ENCODE measurements around the gene CDC34.

CDC34 gene, protein sequence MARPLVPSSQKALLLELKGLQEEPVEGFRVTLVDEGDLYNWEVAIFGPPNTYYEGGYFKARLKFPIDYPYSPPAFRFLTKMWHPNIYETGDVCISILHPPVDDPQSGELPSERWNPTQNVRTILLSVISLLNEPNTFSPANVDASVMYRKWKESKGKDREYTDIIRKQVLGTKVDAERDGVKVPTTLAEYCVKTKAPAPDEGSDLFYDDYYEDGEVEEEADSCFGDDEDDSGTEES

DNA sequence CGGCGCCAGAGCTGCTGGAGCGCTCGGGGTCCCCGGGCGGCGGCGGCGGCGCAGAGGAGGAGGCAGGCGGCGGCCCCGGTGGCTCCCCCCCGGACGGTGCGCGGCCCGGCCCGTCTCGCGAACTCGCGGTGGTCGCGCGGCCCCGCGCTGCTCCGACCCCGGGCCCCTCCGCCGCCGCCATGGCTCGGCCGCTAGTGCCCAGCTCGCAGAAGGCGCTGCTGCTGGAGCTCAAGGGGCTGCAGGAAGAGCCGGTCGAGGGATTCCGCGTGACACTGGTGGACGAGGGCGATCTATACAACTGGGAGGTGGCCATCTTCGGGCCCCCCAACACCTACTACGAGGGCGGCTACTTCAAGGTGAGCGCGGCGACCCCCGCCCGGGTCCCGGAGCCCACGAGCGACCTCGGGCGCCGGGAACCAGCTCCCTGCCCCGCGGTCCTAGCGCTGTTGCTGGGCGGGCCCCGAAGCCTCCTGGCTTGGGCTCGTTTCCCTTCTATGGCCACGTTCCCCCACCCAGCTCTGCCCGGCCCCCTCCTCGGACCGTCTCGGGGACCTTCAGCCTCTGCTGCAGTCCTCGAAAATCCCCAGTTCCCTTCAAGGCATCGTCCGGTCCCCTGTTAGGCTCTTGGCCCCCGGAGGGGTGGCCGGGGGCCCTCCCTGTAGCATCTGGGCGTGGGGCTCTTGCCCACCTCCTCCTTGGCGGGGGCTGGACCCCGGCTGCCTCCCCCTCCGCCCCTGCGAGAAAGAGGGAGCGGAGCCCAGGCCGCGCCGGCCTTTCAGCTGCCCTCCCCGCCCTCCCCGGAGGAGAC, at the start of gene CDC34:
TSS of gene CDC34 (plus strand) at position 8 of the 808 bp plus-strand sequence. CDS start at position 180, 172 bp downstream.
- DNase-seq (ENCODE audit: low spot score) = no peak

DNA sequence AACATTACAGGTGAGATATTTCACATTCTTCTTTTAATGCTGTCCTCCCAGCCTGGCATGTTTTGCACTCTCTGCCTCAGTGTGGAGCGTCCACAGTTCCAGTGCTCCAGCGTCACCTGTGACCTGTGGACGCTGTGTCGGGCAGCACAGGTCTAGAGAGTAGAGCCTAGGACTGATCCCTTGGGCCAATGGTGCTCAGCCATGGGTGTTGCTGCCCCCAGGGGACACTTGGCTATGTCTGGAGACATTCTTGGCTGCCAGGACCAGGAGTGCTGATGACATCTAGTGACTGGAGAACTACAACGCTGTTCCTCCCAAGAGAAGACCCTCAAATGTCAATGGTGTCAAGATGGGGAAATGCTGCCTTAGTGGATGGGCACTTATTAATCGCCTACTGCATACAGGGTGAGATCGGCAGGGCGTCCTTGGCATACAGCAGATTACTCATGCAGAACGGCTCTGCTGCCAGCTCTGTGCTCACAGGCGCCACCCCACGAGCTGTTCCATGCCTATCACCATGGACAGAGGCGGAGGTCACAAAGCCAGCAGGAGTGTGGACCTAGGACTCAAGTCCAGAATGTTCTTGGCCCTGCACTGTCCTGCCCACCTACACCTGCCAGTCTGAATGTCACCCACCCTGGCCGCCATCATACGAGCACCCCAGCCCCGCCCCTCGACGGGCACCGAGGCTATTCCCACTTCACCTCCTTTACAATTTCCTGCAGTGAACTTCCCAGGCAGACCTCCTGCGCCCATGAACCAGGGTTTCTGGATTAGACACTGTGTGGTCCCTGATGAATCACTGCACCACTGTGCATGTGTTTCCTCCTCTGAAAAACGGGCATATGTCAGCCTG, 49.1 kb upstream of the CDC34 start:
- no peak for DNase-seq (ENCODE audit: low spot score)

DNA sequence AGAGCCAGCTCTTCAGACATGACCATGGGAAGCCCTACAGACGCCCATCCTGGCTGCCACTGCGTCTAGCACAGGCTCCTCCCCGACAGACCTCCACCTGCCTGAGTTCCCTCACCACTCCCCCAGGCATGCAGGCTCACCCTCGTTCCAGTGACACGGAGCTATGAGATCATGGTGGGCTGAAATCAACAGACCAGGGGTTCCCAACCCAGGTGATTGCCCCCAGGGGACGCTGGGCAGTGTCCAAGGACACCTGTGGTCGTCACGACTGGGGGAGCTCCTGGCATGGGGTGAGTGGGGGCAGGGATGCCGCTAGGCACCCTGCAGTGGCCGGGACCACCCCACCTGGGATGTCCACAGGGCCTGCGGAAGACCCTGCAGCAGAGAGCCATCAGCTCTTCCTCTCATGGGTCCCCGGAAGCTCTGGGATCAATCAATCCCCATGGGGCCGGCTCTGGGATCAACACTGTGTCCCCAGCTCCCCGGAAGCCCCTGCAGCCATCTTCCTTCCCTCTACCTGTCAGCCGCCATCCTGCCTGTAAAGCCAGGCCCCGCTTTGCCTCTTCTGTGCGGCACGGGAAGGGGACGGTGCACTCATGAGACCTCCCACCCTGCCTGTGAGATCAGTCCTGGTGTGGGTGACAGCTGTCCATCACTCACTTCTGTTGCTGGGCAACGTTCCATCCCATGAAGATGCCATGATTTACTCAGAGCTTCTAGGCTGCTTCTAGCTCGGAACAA, 48.1 kb upstream of the CDC34 start:
- DNase-seq (ENCODE audit: low spot score) = no peak

DNA sequence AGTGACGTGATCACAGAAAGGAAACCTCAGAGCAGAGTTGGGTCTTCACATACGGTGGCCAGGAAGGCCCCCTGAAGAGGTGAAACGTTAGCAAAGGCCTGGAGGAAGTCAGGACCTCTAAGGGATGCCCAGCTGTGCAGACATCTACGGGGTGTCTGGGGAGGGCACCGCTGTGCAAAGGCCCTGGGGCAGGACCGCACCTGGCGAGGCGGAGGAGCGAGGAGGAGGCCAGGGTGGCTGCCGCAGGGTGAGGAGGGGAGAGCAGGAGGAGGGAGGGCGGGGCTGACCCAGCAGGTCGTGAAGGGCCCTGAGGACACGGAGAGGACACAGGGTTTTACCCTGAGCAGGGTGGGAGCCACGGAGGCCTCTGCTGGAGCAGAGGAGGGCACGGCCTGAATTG, 47.1 kb upstream of the CDC34 start:
- DNase-seq (ENCODE audit: low spot score) = no peak

DNA sequence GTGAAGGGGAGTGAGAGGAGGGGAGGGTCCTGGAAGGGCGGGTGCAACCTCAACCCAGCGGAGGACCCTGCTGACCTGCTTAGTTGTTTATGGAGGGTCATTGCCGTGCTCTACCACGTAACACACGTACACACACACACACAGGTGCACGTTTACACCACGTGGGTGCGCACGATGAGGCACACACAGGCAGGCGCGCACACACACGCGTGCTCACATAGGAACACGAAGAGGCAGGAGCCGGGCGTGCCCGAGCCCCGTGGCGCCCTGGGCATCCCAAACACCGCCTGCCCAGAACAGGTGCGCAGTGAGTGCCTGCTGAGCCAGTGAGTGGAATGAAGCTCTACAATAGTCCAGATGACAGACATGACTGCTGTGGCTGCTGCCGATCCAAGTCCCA, 46.5 kb upstream of the CDC34 start:
- DNase-seq (ENCODE audit: low spot score) = no peak

DNA sequence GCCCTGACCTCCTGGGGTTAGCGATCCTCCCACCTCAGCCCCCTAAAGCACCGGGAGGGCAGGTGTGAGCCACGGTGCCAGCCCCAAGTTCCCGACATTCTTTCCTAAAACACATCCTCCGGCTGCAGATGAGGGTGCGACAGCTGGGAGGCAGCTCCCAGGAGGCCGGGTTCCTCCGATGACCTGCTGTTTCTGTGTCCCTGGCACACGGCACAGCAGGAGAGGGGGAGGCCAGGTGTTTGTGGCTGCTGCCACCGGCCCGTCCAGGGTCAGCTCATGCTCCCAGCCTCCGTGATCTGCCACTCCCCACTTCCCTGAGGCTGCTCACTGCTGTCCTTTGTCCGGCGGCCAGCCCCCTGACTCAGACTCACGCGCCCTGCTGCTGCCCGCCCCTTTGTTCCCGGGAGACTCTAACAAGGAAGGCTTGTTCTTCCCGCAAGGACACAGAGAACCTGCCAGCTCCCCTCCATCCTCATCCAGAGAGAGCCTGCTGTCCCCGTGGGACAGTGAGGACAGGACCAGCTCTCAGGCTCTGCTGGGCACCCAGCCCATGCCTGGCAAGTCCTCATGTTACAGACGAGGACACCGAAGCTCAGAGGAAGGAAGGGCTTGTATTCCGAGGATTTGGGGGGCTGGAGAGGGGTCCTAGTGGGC, 45.9 kb upstream of the CDC34 start:
- DNase-seq (ENCODE audit: low spot score) = peak; percentile 79

DNA sequence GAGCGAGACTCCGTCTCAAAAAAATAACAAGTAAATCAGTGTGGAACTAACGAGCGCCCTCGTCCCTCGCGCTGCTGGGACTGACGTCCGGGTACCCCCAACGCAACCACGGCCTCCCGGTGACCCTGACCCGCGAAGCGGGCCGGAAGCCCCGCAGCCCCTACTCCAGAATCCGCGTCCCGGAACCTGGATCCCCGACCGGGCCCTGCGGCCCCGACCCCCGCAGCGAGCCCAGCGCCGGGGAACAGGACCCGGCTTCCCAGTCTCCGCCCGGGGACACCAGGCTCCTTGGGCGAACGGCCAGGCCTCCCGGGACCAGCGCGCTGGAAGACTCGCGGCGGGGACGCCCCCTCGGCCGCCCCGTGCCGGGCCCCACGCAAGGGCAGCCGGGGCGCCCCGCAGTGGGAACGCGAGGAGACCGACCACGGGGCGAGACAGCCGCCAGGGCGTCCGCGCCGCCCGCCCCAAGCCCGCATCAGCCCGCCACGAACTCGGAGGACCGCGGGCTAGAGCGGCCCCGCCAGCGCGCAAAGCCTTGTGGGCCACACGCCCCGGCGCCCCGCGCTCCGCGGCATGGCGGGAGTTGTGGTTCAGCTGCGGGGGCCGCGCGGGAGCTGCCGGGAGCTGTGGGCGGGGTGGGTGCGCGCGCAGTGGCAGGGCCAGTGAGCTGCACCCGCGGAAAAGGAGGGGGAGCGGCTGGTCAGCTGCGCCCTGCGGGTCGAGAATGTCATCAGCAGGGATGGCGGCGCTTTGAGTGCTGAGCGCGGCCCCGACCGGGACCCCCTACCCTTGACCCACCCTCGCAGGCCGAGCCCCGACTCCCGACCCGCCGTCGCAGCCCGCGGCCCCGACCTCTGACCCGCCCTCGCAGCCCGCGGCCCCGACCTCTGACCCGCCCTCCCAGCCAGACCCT, 42.8 kb upstream of the CDC34 start:
- DNase-seq (ENCODE audit: low spot score) = peak; percentile 82

DNA sequence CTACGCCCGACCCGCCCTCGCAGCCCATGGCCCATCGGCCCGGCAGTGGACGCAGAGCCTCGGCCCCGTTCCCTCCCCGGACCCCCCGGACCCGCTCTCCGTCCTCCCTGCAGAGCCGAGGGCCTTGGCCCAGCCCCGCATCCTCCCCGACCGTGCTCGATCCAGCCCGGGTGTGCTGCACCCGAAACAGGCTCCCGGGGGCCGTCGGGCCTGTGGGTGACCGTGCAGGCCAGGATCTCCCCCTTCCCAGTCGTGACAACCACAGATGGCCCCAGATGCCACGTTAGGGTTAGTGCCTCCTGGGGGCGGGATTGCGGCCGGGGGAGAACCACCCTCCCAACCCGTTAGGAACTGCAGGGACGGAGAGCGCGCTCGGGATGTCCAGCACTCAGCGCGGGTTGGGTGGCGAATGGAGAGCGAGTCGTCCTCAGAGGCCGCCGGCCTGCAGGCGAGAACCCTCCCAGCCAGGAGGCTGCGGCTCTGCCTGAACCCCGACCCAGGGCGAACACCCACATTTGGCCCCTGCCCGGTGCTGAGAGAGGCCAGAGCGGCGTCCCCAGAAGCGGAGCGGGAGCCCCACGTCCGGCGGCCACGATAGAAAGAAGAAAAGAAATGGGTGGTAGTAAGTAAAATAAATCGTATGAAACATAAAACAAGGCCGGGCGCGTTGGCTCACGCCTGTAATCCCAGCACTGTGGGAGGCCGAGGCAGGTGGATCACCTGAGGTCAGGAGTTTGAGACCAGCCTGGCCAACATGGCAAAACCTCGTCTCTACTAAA, 42.0 kb upstream of the CDC34 start:
- DNase-seq (ENCODE audit: low spot score) = no peak

DNA sequence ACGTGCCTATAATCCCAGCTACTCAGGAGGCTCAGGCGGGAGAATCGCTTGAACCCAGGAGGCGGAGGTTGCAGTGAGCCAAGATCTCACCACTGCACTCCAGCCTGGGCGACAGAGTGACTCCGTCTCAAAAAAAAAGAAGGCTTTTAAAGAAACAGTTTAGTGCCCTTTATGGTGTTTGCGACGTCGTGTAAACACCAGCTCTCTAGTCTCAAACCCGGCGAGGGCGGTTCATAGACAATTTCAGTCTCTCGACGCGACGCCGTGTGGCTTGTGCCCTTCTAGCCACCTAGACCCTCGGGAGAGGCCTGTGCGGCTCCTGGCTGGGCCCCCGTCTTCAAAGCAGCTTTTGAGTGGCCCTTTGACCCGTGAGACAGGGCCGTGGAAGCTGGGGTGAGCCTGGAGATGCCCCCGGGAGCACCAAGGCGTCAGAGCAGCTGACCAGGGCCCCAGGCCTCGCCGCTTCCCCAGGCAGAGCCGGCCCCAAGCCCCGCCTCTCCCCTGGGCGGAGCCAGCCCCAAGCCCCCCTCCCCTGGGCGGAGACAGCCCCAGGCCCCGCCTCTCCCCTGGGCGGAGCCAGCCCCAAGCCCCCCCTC, 40.3 kb upstream of the CDC34 start:
- no peak for DNase-seq (ENCODE audit: low spot score)

DNA sequence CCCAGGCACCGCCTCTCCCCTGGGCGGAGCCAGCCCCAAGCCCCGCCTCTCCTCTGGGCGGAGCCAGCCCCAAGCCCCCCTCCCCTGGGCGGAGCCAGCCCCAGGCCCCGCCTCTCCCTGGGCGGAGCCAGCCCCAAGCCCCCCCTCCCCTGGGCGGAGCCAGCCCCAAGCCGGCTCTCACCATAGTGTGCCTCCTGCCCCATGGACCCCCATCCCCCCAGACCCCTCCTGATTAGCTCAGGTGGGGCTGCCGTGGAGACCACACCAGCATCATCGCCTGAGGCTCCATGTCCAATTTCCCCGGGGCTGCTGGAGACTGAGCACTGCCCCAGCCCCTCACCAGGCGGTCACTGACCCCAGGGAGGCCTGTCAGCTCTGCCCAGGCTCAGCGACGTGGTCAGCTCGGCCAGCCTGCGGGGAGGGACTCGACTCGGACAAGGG, 39.4 kb upstream of the CDC34 start:
- no peak for DNase-seq (ENCODE audit: low spot score)

DNA sequence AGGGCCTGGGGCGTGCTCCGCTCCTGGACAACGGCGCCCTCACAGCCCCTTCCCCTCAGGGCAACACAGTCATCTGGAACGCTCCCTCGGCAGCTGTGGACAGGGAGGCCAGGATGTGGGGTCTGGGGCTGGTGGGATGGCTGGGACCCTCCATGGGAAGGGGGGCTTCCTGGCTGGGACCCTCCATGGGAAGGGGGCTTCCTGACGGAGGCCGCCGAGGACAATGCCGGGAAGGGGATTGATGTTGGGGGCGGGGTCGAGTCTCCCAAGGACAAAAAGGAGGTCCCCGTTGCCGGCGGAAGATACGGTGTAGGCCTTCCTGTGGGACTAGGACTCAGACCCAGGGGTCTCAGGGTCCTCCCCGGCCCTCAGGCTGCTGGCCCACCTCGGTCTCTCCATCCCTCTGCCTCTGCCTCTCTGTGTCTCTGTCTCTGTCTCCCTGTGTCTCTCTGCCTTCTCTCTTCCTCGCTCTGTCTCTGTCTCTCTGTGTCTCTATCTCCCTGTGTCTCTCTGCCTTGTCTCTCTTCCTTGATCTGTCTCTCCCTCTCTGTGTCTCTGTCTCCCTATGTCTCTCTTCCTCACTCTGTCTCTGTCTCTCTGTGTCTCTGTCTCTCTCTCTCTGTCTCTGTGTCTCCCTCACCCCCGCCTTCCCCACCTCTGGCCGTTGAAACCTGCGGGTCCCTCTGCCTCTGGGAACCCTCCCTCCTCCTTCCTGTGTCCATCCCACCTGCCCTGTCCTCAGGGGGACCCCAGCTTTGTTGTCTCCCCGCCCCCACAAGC, 38.0 kb upstream of the CDC34 start:
- no peak for DNase-seq (ENCODE audit: low spot score)

DNA sequence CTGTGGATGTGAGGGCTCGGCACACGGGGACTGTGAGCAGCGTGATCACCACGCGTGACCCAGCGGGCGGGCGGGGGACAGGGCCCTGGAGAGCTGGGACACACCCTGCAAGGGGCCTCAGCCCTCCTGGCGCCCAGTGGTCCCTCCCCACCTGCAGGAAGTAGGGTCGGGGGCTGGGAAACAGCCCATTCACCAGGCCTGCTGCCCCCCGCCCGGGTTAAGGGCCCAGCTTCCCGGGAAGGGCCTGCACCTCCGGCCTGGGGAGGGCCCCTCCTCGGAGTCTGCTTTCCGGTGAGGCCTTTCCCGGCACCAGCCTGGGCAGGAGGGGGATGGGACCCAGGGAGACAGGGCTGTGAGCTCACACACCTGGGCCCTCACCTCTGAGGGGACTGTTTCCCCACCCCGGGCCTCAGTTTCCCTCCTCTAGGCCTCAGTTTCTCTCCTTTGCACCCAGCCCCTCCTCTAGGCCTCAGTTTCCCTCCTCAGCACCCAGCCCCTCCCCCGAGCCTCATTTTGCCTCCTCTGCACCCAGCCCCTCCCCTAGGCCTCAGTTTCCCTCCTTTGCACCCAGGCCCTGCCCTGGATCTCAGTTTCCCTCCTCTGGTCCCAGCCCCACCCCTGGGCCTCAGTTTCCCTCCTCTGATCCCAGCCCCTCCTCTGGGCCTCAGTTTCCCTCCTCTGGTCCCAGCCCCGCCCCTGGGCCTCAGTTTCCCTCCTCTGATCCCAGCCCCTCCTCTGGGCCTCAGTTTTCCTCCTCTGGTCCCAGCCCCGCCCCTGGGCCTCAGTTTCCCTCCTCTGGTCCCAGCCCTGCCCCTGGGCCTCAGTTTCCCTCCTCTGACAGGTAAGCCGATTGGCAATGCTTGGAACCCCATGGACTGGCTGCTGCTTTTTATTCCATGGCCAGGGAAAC, 37.1 kb upstream of the CDC34 start:
- DNase-seq (ENCODE audit: low spot score) = no peak

DNA sequence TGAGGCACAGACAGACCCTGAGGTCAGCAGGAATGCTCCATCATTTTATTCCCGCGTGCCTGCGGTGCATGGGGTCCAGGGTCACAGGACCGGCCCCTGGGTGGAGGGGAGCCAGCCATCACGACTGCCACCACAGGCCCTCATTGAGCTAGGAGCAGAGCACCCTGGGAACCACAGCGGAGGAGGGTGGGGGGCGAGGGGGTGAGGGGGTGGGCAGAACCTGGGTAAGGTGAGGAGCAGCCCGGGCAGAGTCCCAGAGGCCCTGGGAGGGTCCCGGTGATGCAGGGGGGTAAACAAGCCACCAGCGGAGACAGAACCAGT, 36.5 kb upstream of the CDC34 start:
- no peak for DNase-seq (ENCODE audit: low spot score)

DNA sequence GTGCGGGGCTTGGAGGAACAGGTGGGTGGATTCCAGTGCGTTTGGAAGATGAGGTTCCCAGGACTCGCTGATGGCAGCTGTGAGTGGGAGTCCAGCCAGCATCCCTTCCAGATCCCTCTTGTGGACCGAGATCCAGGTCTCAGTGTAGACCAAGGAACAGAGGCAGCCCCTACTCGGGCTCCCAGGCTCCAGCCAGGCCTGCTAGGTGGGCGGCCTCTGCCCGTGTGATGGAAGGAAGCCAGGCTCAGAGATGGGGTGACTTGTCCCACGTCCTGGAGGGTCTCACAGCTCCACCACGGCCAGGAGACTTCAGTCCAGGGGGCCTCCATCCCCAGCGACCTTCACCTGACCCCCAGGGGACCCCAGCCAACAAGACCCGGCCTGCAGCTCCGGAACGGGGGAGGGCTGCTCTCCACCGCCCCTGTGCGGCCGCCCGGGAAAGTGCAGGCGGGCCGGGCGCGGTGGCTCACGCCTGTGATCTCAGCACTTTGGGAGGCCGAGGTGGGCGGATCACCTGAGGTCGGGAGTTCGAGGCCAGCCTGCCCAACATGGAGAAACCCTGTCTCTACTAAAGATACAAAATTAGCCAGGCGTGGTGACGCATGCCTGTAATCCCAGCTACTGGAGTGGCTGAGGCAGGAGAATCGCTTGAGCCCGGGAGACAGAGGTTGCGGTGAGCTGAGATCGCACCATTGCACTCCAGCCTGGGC, 36.0 kb upstream of the CDC34 start:
- DNase-seq (ENCODE audit: low spot score) = no peak

DNA sequence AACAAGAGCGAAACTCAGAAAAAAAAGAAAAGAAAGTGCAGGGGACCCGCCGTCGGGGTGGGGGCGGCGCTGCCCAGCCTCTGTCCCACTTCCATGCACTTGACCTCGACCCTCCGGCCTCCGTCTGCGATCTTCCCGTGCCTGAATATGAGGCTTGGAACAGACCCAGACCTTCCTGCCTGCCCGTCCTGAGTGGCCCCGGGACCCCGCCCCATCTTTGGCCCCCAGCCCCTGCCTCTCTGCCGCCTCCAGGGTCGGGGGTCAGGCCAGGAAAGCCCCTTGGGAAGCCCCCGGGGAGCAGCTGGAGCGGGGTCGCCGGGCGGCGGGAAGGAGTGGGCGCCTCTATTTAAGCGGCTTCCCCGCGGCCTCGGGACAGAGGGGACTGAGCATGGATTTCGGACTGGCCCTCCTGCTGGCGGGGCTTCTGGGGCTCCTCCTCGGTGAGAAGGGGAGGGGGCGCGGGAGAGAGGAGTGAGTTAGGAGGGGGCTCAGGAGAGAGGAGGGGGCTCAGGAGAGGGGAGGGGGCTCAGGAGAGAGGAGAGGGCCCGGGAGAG, 35.4 kb upstream of the CDC34 start, which contains the start of gene MADCAM1:
TSS of gene MADCAM1 (plus strand) at position 375 of the 554 bp plus-strand sequence. CDS start at position 389, 14 bp downstream.
- no peak for DNase-seq (ENCODE audit: low spot score)

DNA sequence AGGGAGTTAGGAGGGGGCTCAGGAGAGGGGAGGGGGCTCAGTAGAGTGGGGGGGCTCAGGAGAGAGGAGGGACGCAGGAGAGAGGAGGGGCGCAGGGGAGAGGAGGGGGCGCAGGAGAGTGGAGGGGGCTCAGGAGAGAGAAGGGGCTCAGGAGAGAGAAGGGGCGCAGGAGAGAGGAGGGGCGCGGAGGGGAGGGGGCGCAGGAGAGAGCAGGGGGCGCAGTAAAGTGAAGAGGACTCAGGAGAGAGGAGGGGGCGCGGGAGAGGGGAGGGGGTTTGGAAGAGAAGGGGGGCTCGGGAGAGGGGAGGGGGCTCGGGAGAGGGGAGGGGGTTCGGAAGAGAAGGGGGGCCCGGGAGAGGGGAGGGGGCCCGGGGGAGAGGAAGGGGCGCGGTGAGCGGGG, 34.6 kb upstream of the CDC34 start:
- no peak for DNase-seq (ENCODE audit: low spot score)

Measured in COLO829 (cell line).